OCI-LY7 (cell line): ENCODE data around the gene SWT1.

Source experiments
- EZH2phosphoT487 ChIP-seq: fragments of 200-600 bp; sonication (generic); IDR thresholded peaks from 2 replicates; pipeline ENCODE4 v1.6.1; 2018; ENCODE audit warnings: low read depth, borderline replicate concordance, mild to moderate bottlenecking, mixed run types, antibody characterized with exemption, low read length, moderate library complexity, mixed read lengths
- TF ChIP-seq, protein P1 (sequence below): fragments of 200-600 bp; sonication (generic); conservative IDR thresholded peaks from 2 replicates; pipeline ENCODE4 v1.5.1; 2014; ENCODE audit warnings: mild to moderate bottlenecking, antibody characterized with exemption, low read length, moderate library complexity, mixed read lengths

- no peak for TF ChIP-seq EZH2phosphoT487
- TF ChIP-seq, protein P1, sequence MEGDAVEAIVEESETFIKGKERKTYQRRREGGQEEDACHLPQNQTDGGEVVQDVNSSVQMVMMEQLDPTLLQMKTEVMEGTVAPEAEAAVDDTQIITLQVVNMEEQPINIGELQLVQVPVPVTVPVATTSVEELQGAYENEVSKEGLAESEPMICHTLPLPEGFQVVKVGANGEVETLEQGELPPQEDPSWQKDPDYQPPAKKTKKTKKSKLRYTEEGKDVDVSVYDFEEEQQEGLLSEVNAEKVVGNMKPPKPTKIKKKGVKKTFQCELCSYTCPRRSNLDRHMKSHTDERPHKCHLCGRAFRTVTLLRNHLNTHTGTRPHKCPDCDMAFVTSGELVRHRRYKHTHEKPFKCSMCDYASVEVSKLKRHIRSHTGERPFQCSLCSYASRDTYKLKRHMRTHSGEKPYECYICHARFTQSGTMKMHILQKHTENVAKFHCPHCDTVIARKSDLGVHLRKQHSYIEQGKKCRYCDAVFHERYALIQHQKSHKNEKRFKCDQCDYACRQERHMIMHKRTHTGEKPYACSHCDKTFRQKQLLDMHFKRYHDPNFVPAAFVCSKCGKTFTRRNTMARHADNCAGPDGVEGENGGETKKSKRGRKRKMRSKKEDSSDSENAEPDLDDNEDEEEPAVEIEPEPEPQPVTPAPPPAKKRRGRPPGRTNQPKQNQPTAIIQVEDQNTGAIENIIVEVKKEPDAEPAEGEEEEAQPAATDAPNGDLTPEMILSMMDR = no peak
Measured at GRCh38 chr1:185250063-185250462, 93.1 kb downstream of the SWT1 start.
